Activated CD4-positive, alpha-beta T cell treated with anti-CD3 and anti-CD28 coated beads, Interleukin-10, Interleukin-2, amounts not matched to agents 100 ng/mL and 50 ng/mL, durations not matched to agents 16 hours and 8 hours (primary cell): ENCODE measurements around the gene ASIC5.
"Not testable (repeated sequence)": the region's sequence is repeated elsewhere in the genome, so short reads cannot be mapped to it uniquely, and the experiment has no call there.

ENCODE experiments used
- DNase-seq: peaks from one replicate; pipeline ENCODE4 v3.0.0-alpha.2; 2020

Gene ASIC5

DNA sequence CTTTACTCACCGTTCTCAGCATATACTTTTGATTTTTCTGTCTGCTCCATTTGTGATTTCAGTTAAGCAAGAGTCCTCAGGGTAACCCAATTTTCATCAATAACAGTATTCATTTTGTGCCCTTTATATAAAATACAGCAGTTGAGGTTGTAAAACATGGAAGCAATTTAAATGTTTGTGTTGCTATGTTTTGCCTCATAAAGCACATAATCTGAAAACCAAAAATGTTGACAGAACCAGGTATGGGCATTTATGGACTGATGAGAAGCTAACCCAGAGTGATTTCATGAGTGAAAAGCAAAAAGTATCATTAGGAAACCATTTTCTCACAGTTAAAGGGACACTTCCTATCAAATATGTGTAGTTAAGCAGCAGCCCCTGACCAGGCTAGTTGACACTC is at the start of gene ASIC5:
ASIC5 (minus strand) TSS at position 101 of the 400 bp plus-strand sequence; CDS start at position 50, 51 bp downstream.
- DNase-seq = no peak

- DNase-seq = no peak
Measured at GRCh38 chr4:155914782-155915181, 48.7 kb upstream of the ASIC5 start.

DNA sequence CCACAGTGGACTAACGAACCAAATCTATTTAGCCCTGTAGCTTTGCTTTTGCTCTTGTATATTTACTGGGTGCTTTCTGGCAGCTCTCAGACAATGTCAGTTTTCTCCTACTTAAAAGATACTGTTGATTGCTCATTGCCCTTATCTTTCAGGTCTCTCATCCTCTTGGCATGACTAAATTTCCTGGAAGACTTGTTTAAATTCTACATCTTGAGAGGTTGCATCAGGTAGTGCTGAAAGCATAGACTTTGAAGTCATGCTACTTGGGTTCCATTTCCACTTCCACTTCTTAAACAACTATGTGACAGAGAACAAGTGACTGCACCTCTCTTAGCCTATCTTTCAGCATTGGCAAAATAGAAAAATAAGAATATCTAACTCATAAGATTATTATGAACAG is 45.8 kb upstream of the ASIC5 start:
- DNase-seq = peak; percentile 18

DNA sequence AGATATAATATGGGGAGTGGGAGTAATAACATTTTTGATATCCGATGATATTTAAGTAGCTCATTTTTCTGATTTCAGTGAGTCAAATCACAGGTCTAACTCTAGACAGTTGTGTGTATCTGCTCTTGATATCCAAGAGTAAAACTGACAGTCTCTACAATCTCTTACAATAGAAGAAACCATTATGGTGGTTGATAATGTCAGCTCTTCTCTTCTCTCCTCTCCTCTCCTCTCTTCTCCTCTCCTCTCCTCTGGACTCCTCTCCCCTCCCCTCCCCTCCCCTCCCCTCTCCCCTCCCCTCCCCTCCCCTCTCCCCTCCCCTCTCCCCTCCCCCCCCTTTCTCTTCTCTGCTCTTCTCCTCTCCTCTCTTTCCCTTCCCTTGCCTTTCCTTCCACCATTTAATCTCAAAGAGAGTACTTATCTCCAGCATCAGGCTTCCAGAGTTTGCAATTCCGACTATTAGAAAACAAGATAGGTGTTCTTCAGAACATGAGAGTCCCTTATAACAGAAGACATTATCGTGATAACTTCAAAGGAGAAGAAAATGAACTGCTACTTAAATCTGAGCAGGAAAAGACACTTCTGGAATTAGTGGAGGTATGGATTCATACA is 43.6 kb upstream of the ASIC5 start:
- DNase-seq = no peak

DNA sequence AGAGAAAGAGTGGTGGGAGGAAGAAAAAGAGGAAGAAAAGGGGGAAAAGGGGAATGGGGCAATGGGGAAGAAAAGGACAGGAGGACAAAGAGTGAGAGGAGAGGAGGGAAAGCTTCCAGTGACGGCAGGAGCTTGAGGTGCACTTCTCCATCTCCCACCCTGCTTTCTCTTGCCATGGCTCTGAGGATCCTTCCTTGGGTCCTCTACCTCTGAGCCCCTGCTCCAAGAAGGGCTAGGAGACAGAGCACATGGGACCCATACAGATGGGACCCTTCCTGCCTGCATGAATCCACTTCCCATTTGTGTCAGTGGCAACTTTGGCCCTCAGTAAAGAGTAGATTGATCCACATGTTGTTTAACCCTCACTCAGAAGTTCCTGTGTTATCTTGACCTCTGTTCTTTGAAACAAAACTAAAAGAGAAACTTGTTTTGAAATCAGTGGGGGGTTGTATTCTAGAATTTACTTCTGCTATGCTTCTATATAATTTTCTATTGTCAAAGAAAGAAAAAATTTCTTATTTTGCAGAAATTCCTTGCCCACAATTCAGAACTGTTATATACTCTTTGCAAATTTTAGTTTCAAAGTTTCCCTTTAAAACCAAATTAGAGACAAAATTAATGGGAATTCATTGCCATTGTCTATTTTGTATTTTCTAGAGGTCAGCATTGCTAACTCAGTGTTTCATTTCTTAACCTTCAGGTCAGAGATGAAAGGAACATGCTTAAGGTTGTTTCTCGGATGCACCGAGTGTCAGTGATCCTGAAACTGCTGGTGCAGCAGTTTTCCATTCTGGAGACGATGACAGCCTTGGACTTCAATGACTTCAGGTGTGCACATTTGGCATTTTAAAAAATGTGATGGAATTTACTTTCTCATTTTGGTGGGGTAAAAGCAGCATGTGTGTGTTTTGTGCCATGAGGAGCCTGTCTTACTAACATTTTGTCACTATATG is 42.4 kb upstream of the ASIC5 start:
- DNase-seq = no peak

DNA sequence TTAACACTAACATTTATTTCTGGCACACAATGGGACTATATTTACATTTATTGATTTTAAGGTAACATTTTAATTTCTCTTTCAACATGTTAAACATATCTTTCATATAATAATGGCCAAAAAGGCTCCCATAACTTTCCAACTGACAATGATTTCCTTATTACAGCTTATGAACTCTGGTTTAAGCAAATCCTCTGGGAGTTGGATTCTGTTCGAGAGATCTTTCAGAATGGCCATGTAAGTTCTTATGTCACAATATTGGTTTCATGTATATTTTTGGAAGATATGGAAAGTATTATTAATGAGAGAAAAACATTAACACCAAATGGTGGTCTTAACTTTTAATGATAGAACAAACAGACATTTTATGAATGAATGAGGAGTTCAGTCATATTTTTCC is 41.5 kb upstream of the ASIC5 start:
- DNase-seq = no peak

DNA sequence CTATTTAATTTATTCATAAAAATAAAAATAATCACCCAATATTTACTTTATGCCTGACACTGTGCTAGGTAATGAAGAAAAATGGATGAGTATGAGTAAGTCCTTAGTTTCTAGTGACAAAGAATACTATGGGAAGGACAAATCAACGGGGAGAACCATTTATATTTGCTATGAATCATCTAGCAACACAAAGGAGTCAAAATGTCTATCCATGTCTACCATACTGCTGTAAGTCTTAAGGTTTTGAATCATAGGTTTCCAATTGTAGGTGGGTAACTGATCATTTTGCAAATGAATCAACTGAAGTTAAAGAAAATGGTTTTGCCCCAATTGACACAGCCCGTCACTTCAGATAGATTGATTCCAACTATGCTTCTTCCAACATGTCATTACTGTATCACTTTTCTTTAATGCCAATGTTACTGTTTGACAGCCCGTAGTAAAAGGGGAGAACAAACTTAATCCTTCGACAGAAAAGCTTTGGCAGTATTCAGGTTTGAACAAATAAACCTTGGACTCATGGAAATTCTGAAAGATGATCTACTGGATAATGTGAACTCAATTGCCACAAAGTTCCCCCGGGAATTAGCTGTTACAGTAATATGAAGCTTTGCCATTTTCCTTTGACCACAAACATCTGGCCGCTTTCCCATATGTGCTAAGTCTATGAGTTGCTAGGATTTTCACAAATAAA is 40.6 kb upstream of the ASIC5 start:
- no peak for DNase-seq

DNA sequence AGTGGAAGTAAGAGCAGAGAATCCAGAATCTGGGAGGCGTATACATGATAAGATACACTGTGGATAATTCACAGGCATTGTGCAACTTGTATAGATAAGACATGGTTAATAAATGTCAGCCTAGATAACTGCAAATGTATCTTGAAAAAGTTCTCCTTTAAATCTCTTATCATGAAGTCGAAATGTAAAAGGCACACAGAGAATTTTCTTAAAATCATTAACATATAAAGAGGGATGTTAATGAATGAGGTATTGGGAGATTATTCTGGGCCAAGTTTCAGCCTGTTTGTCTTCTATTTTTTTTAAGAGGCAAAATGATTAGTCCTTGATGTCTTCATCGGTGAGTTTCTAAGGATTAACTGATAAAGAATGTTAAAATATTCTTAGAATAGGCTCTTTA is 38.3 kb upstream of the ASIC5 start:
- no peak for DNase-seq

DNA sequence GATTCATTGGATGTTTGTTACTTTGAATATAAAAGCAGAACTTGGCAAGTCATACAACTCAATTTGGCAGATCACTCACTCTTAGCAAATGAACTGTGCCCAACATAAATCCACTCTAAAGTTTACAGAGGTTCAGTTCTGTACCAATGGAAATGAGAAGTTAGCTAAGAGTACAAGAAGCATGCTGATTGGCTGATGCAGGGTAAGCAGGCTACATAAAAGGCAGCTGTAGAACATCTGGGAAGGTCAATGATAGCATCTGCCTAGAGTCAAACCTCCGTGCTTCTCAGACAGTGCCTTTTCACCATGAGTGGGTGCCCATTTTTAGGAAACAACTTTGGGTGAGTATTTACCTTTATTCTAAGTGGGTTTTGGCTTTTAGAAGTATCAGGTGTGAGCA is 37.4 kb upstream of the ASIC5 start, which contains the start of gene TDO2:
TDO2 (plus strand) TSS at position 244 of the 400 bp plus-strand sequence; CDS start at position 307, 63 bp downstream.
- DNase-seq = no peak

DNA sequence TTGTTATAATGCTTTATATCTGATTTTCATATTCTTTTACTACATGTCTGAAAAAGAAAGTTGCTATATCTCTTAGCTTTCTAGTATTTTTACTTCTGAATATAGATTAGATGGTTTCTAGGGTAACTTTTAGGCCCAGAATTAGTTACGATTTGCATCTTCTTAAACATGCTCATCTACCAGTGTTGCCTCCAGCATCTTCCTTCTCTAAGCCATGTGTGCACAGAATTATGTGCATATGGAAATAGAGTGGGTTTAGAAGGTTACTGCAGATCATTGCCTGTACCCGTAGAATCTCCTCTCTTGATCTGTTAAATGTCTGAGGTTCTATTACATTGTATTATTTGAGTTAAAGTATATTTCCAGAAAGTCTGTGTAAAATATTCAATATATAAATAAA is 34.9 kb upstream of the ASIC5 start:
- no peak for DNase-seq

- no peak for DNase-seq
Measured at GRCh38 chr4:155900381-155900780, 34.3 kb upstream of the ASIC5 start.

DNA sequence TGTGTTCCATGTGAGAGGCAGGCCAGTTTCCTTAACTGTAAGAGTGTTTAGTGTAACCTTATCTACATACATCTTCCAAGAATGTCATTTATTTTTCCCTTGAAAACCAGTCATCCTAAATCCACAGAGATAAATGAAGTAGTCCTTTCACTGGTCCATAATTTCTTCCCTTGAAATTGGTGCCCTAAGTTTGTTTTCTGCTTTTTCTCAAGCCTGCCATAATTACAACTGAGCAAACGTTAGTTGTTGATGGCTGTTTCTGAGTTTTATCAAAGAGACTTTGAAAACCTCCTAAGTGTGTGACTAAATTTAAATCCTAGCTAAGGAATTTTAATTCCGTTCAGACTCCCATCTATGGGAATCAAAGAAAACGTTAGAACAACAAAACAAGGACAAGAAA is 33.8 kb upstream of the ASIC5 start:
- DNase-seq = no peak

DNA sequence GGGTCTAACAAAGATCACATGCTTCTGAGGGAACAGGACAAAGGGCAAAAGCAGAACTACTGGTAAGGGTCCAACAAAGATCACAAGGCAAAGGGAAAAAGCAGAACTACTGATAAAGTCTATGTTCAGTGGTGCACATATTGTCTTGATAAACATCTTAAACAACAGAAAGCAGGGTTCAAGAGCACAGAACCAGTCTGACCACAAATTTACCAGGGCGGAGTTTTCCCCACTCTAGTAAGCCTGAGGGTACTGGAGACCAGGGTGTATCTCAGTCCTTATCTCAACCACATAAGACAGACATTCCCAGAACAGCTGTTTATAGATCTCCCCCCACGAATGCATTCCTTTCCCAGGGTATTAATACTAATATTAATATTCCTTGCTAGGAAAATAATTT is 32.3 kb upstream of the ASIC5 start:
- DNase-seq = not testable (repeated sequence)

DNA sequence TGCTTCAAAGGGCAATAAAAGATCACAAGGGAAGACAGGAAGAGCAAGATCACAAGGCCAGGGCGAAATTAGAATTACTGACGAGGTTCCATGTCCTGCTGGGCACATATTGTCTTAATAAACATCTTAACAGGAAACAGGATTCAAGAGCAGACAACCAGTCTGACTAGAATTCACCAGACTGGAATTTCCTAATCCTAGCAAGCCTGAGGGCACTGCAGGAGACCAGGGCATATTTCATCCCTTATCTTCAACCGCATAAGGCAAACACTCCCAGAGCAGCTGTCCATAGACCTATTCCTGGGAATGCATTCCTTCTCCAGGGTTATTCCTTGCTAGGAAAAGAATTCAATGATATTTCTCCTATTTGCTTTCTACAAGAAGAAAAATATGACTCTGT is 25.0 kb upstream of the ASIC5 start:
- no peak for DNase-seq

GRCh38 chr4:155889946-155890345 is 23.9 kb upstream of the ASIC5 start:
- DNase-seq = no peak

DNA sequence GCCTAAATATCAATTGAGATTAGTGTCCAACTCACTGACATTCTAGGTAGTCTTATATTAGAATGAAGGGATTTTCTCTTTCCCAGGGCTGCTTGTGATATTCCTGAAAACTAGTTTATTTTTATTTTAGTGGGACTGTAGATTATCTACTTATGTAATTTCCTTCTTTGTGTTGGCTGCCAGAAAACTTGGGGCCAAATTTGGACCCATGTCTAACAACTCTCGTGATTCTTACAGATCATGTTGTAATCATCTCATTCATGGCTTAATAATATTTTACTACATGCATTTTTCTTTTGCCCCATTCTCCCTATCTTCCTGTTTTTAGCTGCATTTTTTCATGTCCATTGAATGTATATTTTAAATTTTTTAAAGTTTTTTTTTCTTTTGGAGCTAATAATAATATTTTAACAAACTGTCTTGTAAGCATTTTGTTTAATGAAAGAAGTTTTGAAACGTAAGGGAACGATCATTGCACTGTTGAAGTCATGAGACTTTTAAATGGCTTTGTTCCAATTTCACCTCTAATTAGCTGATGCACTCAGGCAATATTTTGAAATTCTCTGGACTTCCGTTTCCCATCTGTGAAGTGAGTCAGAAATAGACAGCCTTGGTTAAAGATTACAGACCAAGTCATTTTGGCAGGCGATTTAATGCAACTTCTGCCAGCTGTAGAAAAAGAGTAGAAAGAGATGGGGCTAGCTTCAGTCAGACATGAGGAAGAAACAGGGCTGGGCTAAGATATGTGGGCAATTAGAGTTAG is 23.1 kb upstream of the ASIC5 start:
- no peak for DNase-seq

DNA sequence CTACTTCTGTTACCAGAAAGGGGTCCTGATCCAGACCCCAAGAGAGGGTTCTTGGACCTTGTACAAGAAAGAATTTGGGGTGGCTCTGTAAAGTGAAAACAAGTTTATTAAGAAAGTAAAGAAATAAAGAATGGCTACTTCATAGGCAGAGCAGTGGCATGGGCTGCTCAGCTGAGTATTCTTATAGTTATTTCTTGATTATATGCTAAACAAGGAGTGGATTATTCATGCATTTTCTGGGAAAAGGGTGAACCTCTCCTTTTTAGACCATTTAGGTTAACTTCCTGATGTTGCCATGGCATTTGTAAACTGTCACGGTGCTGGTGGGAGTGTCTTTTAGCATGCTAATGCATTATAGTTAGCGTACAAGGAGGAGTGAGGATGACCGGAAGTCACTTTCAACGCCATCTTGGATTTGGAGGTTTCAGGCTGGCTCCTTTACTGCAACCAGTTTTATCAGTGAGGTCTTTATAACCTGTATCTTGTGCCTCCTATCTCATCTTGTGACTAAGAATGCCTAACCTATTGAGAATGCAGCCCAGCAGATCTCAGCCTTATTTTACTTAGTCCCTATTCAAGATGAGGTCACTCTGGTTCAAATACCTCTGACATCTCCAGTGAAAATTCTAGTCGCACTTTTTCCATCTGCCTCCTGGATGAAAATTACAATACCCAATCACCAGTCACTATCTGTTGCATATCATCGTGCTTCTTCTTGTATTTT is 21.9 kb upstream of the ASIC5 start:
- DNase-seq = no peak

GRCh38 chr4:155887045-155887444 is 21.0 kb upstream of the ASIC5 start:
- no peak for DNase-seq

DNA sequence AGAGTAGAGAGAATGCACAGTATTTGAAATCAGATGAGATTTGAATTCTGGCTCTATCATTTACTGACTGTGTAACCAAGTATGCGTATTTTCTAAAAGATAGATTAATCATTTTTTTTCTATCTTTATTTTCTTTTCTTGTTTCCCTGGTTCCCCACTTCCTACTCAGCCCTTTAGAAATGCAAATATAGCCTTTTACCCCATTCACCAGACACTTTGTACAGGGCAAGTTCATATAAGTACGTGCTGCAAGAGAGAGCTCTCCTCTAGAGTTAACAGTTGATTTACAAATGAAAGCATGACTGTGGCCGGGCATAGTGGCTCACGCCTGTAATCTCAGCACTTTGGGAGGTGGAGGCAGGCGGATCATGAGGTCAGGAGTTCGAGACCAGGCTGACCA is 19.6 kb upstream of the ASIC5 start:
- no peak for DNase-seq

DNA sequence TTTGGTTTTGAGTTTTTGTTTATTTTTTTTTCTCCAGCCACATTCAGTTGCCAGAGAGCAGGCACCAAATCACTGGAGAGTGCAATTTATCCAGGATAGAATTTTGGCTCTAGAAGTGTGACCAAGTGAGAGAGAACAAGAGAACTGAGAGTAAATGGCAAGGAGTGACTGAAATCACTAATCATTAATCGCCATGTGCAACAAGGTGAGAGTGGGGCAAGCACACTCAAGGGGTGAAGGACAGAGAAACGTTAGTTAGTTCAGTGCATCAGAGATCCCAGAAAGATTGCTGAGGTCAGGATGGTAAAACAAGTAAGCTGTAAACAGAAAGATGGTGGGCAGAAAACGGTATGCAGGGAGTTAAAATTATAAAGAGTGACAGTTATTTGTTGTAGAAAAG is 17.8 kb upstream of the ASIC5 start:
- DNase-seq = no peak

DNA sequence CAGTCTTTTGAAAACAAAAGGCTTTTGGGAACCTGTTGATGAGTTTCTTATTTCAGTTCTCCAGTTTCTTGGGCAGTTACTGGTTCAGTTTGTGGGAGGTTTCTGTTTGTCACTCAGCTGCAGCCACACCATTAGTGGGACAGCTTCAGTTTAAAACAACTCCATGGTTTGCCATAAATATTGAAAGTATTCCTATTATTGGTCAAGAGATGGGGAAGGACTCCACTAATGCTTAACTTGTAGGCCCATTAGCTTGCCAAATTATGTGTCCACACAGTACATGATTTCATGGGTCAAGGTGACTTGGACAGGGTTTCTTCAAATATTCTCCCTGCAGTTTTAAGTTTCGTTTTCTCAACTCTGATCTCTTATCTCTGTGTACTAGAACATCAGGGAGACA is 15.5 kb upstream of the ASIC5 start:
- DNase-seq = no peak

- DNase-seq = no peak
Measured at GRCh38 chr4:155879767-155880166, 13.7 kb upstream of the ASIC5 start.
